KMS-11 (cell line): ENCODE data around the gene NOXO1.

Experiments
- H2AFZ ChIP-seq: fragments of 200-600 bp; sonication (generic); 2 replicates; pipeline ENCODE4 v1.6.1; 2016; ENCODE audit warnings: antibody characterized with exemption, mixed run types, low read depth
- H3K27ac ChIP-seq: fragments of 200-600 bp; sonication (generic); 2 replicates; pipeline ENCODE4 v1.6.1; 2016; ENCODE audit warnings: mild to moderate bottlenecking, mixed run types
- H3K27me3 ChIP-seq: fragments of 200-600 bp; sonication (generic); 2 replicates; pipeline ENCODE4 v1.6.1; 2017; ENCODE audit warnings: mild to moderate bottlenecking, low read depth, mixed run types, moderate library complexity; ENCODE audit not compliant: insufficient read depth
- H3K36me3 ChIP-seq: fragments of 200-600 bp; sonication (generic); 2 replicates; pipeline ENCODE4 v1.6.1; 2017; ENCODE audit warnings: mild to moderate bottlenecking, mixed run types; ENCODE audit not compliant: insufficient read depth
- H3K4me1 ChIP-seq: fragments of 200-600 bp; sonication (generic); 2 replicates; pipeline ENCODE4 v1.6.1; 2016; ENCODE audit warnings: mild to moderate bottlenecking, low read depth, mixed run types; ENCODE audit not compliant: poor library complexity, severe bottlenecking
- H3K4me2 ChIP-seq: fragments of 200-600 bp; sonication (generic); 2 replicates; pipeline ENCODE4 v1.7.0; 2016; ENCODE audit warnings: mild to moderate bottlenecking, mixed run types
- H3K4me3 ChIP-seq: fragments of 200-600 bp; sonication (generic); IDR thresholded peaks from 2 replicates; pipeline ENCODE4 v1.6.1; 2017; ENCODE audit warnings: low read depth, low read length, mixed read lengths; ENCODE audit not compliant: insufficient read depth
- H3K79me2 ChIP-seq: fragments of 200-600 bp; sonication (generic); 2 replicates; pipeline ENCODE4 v1.6.1; 2016; ENCODE audit warnings: low read depth, mixed run types; ENCODE audit not compliant: insufficient read depth
- H3K9ac ChIP-seq: fragments of 200-600 bp; sonication (generic); 2 replicates; pipeline ENCODE4 v1.6.1; 2016; ENCODE audit warnings: mild to moderate bottlenecking, mixed run types
- H4K20me1 ChIP-seq: fragments of 200-600 bp; sonication (generic); 2 replicates; pipeline ENCODE4 v1.6.1; 2016; ENCODE audit warnings: mild to moderate bottlenecking, mixed run types; ENCODE audit not compliant: insufficient read depth
- TF ChIP-seq, protein P1 (sequence below): fragments of 200-600 bp; sonication (generic); conservative IDR thresholded peaks from 2 replicates; pipeline ENCODE4 v1.6.1; 2017; ENCODE audit warnings: low read depth, mild to moderate bottlenecking, antibody characterized with exemption, low read length, moderate library complexity, mixed read lengths

The NOXO1 gene

DNA sequence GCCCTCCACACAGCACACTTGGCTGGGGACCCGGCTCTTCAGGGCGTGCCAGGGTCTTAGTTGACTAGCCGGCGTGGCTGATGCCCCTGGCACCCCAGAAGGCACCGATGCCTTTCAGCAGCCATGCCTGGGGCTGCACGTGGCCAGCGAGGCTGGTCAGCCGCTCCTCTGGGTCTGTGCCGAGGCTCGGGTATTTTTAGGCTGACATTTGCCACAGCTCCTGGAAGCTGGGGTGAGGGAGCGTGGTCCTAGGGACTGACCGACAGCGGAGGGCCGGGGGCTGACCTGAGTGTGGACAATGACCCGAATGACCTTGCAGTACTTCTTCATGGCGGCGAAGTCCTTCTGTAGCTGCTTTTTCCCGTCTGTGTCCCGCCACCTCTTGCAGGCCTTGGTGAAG, 30.7 kb downstream of the NOXO1 start:
- no peak overlapping the region for H3K4me2 ChIP-seq
- no peaks in the 10 kb centered on the region for H3K4me1 ChIP-seq
- peaks cover 20% of the 10 kb centered on the region; the same call in 1 of the 2 replicates for H3K27me3 ChIP-seq
- H3K4me3 ChIP-seq = no peak overlapping the region
- H4K20me1 ChIP-seq = no peaks in the 10 kb centered on the region
- TF ChIP-seq, protein P1, sequence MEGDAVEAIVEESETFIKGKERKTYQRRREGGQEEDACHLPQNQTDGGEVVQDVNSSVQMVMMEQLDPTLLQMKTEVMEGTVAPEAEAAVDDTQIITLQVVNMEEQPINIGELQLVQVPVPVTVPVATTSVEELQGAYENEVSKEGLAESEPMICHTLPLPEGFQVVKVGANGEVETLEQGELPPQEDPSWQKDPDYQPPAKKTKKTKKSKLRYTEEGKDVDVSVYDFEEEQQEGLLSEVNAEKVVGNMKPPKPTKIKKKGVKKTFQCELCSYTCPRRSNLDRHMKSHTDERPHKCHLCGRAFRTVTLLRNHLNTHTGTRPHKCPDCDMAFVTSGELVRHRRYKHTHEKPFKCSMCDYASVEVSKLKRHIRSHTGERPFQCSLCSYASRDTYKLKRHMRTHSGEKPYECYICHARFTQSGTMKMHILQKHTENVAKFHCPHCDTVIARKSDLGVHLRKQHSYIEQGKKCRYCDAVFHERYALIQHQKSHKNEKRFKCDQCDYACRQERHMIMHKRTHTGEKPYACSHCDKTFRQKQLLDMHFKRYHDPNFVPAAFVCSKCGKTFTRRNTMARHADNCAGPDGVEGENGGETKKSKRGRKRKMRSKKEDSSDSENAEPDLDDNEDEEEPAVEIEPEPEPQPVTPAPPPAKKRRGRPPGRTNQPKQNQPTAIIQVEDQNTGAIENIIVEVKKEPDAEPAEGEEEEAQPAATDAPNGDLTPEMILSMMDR = no peak
- H3K36me3 ChIP-seq = no peaks in the 10 kb centered on the region
- no peak overlapping the region for H3K9ac ChIP-seq
- no peaks in the 10 kb centered on the region for H3K79me2 ChIP-seq
- H2AFZ ChIP-seq = no peak overlapping the region
- no peak overlapping the region for H3K27ac ChIP-seq

DNA sequence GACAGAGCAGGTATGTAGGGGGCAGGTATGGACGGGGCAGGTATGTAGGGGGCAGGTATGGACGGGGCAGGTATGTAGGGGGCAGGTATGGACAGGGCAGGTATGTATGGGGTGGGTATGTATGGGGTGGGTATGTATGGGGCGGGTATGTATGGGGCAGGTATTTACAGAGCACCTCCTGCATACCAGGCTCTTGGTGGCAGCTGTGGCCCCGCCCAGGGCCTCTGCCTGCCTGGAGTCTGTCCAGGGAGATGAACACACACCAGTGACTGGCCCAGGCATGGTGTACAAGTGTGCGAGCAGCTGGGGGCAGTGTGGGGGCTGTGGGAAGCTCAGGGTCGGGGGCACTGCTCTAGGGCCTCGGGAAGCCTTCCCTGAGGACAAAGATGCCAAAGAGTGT, 31.2 kb downstream of the NOXO1 start:
- TF ChIP-seq, protein P1 = no peak

DNA sequence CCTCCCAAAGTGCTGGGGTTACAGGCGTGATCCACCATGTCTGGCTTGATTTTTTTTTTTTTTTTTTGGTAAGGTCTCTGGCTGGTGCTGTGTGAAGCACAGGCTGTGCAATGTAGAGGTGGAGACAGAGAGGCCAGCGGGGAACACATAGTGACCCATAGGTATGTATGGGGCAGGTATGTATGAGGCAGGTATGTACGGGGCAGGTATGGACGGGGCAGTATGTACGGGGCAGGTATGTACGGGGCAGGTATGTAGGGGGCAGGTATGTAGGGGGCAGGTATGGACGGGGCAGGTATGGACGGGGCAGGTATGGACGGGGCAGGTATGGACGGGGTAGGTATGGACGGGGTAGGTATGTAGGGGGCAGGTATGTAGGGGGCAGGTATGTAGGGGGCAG, 31.8 kb downstream of the NOXO1 start:
- Histone ChIP-seq H3K27ac (no peak overlapping the region), H3K9ac (no peak overlapping the region), H3K27me3 (peaks cover 12% of the 10 kb centered on the region; the same call in 1 of the 2 replicates), H2AFZ (no peak overlapping the region), H3K36me3 (no peaks in the 10 kb centered on the region), H4K20me1 (no peaks in the 10 kb centered on the region), H3K4me2 (no peak overlapping the region), H3K4me3 (no peak overlapping the region), H3K4me1 (no peaks in the 10 kb centered on the region), H3K79me2 (no peaks in the 10 kb centered on the region)
- TF ChIP-seq, protein P1 = no peak

More for the DNA sequence above, 31.2 kb downstream of the NOXO1 start:
- Histone ChIP-seq H3K27ac (no peak overlapping the region), H4K20me1 (no peaks in the 10 kb centered on the region), H3K27me3 (peaks cover 17% of the 10 kb centered on the region; the same call in 1 of the 2 replicates), H3K79me2 (no peaks in the 10 kb centered on the region), H2AFZ (no peak overlapping the region), H3K4me3 (no peak overlapping the region), H3K36me3 (no peaks in the 10 kb centered on the region), H3K9ac (no peak overlapping the region), H3K4me1 (no peaks in the 10 kb centered on the region), H3K4me2 (no peak overlapping the region)

DNA sequence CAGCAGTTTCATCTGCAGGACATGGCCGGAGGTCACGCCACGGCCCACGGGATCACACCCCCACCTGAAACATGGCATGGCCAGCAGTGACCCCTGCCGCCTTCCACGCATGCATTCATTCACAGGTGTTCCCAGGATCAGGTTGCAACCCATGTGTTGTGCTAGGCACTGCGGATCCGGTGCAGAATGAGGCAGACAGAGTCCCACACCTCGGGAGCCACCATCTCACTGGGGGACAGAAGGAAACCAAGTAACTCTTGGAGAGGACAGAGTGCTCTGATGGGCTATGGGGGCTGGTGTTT, 33.9 kb downstream of the NOXO1 start:
- Histone ChIP-seq H3K9ac (no peak overlapping the region), H3K4me3 (no peak overlapping the region), H3K79me2 (no peaks in the 10 kb centered on the region), H2AFZ (no peak overlapping the region), H3K27ac (no peak overlapping the region), H3K36me3 (no peaks in the 10 kb centered on the region), H3K4me2 (no peak overlapping the region), H3K4me1 (peaks cover 9% of the 10 kb centered on the region), H4K20me1 (no peaks in the 10 kb centered on the region), H3K27me3 (peaks cover 3% of the 10 kb centered on the region; the same call in 1 of the 2 replicates)
- TF ChIP-seq, protein P1 = no peak
